H1 (cell line): Measurements from ENCODE around the gene JPT1. TPM values are rescaled to one million over a fixed set of nuclear protein-coding genes. Genes with fewer than 3 reads are reported as not detected.

Experiments
- MAFK ChIP-seq: IDR thresholded peaks from 2 replicates; pipeline ENCODE4 v1.6.1; 2012; ENCODE audit warnings: low read depth, mild to moderate bottlenecking, improper control_type of control experiment, low read length
- POU5F1 ChIP-seq: IDR thresholded peaks from 2 replicates; pipeline ENCODE4 v1.6.1; 2011; ENCODE audit warnings: low read depth, mild to moderate bottlenecking, low read length, moderate library complexity
- ZNF274 ChIP-seq: IDR thresholded peaks from 2 replicates; pipeline ENCODE4 v1.7.0; 2012; ENCODE audit warnings: low read length, borderline replicate concordance; ENCODE audit errors: extremely low read depth
- polyA plus RNA-seq, 7 experiments: library from polyadenylated mRNA; depleted of rRNA in 3 of 7; stranded (reverse) in 5 of 7; unstranded in 2 of 7; fragments of >200 nt in 5 of 7; fragments of 200-250 nt in 2 of 7; gene quantifications; 1 replicate in 5 of 7; 2 replicates in 1 of 7; 4 replicates in 1 of 7; pipeline versions ENCODE4 v1.2.1 to v1.2.3, GENCODE V29; 2011 to 2013; ENCODE audit warnings: missing spikeins in 2 of 7, mixed read lengths in 2 of 7
- total RNA-seq: library from RNA; stranded (reverse); fragmentation: NEBNext Ultra II Directional; extraction: Animal tissue kit (Norgen Biotek cat#: 25700); gene quantifications from 2 replicates; pipeline ENCODE4 v1.2.1, GENCODE V29; 2021

JPT1 gene
- total and polyA plus RNA-seq, 2 of the 8 experiments (the other 6 are each of a cell fraction or from before 2014, with no cell fraction given): 154 to 369 TPM

- TF ChIP-seq ZNF274 (no peak), MAFK (no peak), POU5F1 (no peak)
- TF ChIP-seq, all 59 proteins: peak for 0
Observed at GRCh38 chr17:75116737-75117136, 37.6 kb downstream of the JPT1 start (continued).
